GM18505 (cell line): Measurements from ENCODE around the gene C2CD2.

ENCODE experiments used
- ATAC-seq: cut with Tn5 transposase; IDR thresholded peaks from one replicate; pipeline ENCODE4 v1.9.1; 2021; ENCODE audit not compliant: unreplicated experiment
- POLR2A ChIP-seq: IDR thresholded peaks from 4 replicates; pipeline ENCODE4 v1.6.1; 2011; ENCODE audit warnings: borderline replicate concordance; ENCODE audit not compliant: insufficient read depth, insufficient read length; ENCODE audit errors: extremely low read depth

Gene C2CD2

GRCh38 chr21:41854426-41854995 is 99.3 kb downstream of the C2CD2 start:
- no peak for TF ChIP-seq POLR2A
- no peak for ATAC-seq

GRCh38 chr21:41852929-41853320 is 100.9 kb downstream of the C2CD2 start:
- no peak for ATAC-seq
- TF ChIP-seq POLR2A, result no peak

GRCh38 chr21:41852151-41852928 is 101.5 kb downstream of the C2CD2 start:
- no peak for ATAC-seq
- no peak for TF ChIP-seq POLR2A

- no peak for ATAC-seq
- TF ChIP-seq POLR2A, result no peak
Measured at GRCh38 chr21:41851090-41851790, 102.6 kb downstream of the C2CD2 start.

- no peak for ATAC-seq
- no peak for TF ChIP-seq POLR2A
Measured at GRCh38 chr21:41850085-41850484, 103.7 kb downstream of the C2CD2 start.

GRCh38 chr21:41848958-41849580 is 104.7 kb downstream of the C2CD2 start:
- ATAC-seq, result no peak
- TF ChIP-seq POLR2A, result no peak

GRCh38 chr21:41848533-41848932 is 105.3 kb downstream of the C2CD2 start:
- TF ChIP-seq POLR2A, result no peak
- ATAC-seq, result no peak

GRCh38 chr21:41847066-41847804 is 106.6 kb downstream of the C2CD2 start:
- ATAC-seq, result no peak
- TF ChIP-seq POLR2A, result no peak

GRCh38 chr21:41846536-41846935 is 107.3 kb downstream of the C2CD2 start:
- ATAC-seq, result no peak
- TF ChIP-seq POLR2A, result no peak

- no peak for ATAC-seq
Measured at GRCh38 chr21:41846033-41846317, 107.8 kb downstream of the C2CD2 start.

GRCh38 chr21:41845310-41846032 is 108.3 kb downstream of the C2CD2 start:
- TF ChIP-seq POLR2A, result no peak
- no peak for ATAC-seq

More at GRCh38 chr21:41846033-41846317, 107.8 kb downstream of the C2CD2 start:
- no peak for TF ChIP-seq POLR2A

- no peak for ATAC-seq
- no peak for TF ChIP-seq POLR2A
Measured at GRCh38 chr21:41843584-41843983, 110.2 kb downstream of the C2CD2 start.
